NK-92 (cell line): ENCODE results near the gene MMP23B.
"Not testable (repeated sequence)": the region's sequence is repeated elsewhere in the genome, so short reads cannot be mapped to it uniquely, and the experiment has no call there.

Experiments
- DNase-seq: peaks from one replicate; lab custom pipeline; 2025; ENCODE audit not compliant: unreplicated experiment; lab: John Stamatoyannopoulos, UW

The MMP23B gene

GRCh38 chr1:1630191-1630964, 1.6 kb upstream of the MMP23B start:
- DNase-seq: peak; percentile 70

DNA sequence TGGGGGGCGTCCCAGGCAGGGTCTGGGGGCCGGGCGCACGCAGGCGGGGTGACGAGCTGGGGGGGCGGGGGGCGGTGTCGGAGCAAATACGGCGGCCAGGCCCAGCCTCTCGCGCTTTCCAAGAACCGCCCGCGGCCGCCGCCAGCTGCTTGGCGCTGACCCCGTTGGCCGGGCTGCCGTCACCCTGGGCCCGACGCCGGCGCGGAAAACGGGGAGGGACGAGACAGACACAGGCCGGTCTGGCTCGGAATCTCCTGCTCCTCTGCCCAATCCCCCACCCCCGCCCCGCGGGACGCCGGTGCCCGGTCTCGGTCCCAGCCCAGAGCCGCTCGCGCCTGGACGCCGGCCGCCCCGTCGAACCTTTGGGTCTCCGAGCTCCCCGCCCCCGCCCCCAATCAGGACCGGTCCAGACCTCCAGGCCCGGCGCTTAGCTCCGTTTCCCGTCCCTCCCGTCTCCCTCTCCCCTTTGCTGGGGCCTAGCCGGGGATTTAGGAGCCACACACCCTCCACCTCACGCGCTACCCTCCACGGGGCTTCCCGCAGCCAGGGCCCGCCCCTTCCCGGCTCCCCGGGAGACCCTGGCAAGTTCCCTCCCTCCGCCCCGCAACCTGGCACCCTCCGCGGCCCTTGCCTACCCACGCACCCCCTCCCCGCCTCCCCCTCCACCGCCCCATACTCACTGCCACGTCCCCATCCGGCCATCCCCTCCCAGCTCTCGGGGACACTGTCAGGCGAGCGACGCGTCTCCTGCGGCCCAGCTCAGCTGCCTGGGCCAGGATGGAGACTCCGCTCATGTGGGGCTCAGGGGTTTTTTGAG, 800 bp upstream of the MMP23B start:
- no peak for DNase-seq

- DNase-seq: not testable (repeated sequence)
These were observed 1.4 kb downstream of the MMP23B start for GRCh38 chr1:1633409-1633808.

GRCh38 chr1:1634613-1635012, 2.6 kb downstream of the MMP23B start:
- DNase-seq: not testable (repeated sequence)

DNA sequence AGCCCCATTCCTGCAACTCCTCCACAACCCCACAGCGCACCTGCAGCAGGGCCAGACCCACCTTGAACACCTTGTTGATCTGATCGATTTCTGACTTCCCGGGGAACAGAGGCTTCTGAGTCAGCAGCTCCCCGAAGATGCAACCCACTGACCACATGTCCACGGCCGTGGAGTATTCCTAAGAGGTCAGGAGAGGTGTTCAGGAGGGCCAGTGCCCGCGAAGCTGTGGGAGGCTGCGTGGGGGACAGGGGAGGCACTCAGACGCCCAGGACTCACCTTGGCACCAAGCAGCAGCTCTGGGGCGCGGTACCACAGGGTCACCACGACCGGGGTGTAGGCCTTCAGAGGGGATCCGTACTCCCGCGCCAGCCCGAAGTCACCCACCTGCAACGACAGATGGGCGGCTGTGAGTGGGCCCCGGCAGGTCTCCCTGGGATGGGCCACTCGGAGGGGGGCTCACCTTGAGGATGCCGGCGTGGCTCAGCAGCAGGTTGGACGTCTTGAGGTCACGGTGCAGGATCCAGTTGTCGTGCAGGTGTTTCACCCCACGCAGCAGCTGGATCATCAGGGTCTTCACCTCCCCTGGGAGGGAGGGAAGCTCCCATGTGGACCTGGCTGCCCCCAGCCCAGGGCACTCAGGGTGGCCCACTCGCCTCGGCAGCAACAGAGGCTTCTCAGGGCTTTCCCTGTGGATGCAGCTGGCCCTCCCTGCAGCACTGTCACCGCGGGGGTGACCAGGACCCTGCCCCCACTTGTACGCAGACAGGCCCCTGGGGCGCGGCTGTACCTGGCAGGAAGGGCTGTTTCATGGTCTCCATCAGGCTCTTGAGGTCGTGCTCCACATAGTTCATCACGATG, 4.9 kb downstream of the MMP23B start:
- not testable (repeated sequence) for DNase-seq

DNA sequence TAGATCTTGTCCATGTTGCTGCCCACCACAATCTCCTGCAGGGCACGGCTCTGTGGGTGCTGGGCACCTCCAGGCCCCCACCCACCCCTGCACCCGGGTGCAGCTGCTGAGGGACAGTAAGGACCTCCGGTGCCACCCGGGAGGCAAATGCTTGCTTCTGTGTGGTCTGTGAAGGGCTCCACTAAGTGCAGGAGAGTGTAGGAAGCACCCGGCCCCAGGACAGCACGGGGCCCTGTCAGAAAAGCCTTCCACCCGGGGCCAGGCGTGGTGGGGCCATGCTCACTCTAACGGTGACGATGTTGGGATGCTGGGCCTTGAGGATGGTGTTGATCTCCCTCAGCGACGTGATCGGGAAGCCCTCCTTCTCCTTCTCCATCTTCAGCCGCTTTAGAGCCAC, 5.5 kb downstream of the MMP23B start:
- not testable (repeated sequence) for DNase-seq

- not testable (repeated sequence) for DNase-seq
These were observed 6.6 kb downstream of the MMP23B start for GRCh38 chr1:1638528-1638927.

DNA sequence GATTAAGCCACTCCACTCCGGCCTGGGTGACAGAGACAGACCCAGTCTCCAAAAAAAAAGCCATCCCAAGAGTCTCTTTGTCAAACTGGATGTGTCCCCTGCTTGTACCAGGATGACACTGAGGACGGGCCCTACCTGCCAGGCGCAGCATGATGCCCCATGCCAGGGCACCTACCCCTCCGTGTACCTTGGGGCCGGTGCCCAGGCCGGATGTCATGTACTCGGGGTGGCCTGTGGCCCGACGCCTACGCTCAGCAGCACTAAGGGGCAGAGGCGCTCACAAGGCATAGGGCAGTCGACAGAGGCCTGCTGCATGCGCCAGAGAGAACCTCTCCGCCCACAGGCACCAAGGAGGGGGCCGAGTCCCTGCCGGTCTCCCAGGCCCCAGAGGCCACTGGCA, 7.4 kb downstream of the MMP23B start:
- DNase-seq: not testable (repeated sequence)

GRCh38 chr1:1640081-1640480, 8.1 kb downstream of the MMP23B start:
- DNase-seq: not testable (repeated sequence)

DNA sequence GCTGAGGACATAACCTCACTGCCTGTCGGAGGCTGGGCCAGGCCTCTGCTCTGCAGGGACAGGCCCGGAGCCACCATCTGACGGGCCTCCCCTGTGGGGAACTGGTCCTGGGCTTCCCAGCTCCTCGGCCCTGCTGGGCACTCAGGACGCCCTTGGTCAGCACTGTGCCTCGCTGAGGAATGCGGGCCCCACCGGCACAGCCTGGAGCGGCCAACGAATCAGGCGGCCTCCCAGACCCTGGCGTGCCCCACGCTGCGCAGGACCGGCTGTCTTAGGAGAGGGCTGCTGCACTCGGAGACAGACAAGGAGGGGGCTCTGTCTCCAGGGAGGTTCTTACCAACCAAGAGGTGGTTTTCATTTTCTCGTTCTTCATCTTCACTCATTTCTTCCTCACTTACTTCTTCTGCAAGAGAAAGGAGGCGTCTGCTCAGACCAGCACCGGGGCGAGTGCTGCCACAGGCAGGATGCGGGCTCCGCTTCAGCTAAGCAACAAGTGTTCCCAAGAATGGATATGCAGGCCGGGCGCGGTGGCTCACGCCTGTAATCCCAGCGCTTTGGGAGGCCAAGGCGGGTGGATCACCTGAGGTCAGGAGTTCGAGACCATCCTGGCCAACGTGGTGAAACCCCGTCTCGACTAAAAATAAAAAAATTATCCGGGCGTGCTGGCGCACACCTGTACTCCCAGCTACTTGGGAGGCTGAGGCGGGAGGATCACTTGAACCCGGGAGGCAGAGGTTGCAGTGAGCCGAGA, 8.9 kb downstream of the MMP23B start:
- not testable (repeated sequence) for DNase-seq

DNA sequence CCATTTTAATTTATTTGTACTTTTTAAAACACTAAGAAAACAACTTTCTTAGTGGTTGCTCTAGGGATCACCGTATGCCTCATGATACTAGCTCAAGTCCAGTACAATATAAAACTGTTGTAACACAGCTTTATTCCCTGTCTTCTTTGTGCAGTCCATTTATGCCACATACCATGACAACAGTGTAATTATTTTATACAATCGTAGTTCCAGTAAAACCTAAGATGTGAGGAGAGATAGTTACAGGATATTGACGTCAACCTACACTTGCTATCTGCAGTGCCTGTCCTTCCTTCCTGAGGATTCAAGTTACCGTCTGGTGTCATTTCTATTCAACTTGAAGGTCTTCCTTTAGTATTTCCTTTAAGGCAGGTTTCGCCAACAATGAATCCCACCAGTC, 14.4 kb downstream of the MMP23B start:
- DNase-seq: not testable (repeated sequence)

GRCh38 chr1:1647567-1648241, 15.7 kb downstream of the MMP23B start:
- not testable (repeated sequence) for DNase-seq

- not testable (repeated sequence) for DNase-seq
These were observed 16.3 kb downstream of the MMP23B start for GRCh38 chr1:1648265-1648664.

GRCh38 chr1:1658583-1659549, 26.9 kb downstream of the MMP23B start, which contains the start of gene CDK11B:
Gene CDK11B, minus strand, starts transcription at chr1:1659004. Its CDS starts 1,519 bp downstream, at chr1:1657485.
- peak; percentile 75 for DNase-seq

- DNase-seq: not testable (repeated sequence)
These were observed 30.4 kb downstream of the MMP23B start for GRCh38 chr1:1662392-1662791.

DNA sequence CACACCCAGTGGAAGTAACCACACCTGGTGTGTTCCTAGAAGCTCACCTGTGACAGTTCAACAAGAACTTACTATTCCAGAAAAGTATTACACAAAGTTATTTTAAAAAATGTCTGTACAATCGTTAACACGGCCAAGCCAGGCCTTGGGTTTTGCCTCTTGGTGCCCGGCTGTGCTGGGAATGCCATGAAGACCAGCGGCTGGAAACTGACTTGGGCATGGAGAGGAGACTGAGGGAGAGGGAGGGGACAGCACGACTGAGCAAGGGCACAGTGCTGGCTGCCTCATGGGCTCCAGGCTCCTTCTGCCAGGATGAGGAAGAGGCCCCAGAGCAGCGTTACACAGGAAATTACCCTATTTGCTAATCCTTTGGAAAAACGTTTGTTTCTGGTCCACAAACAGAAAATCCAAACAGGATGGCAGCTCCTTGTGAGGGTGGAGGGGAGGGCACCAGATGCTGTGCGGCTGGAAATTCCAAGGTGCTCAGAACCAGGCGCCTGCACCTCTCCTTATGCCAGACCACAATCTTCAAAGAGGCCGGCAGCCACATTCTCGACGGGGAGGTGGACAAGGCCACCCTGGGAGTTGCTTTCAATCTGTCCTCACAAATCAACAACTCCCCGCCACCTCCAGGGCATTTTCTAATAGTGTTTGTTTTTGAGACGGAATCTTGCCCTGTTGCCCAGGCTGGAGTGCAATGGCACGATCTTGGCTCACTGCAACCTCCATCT, 31.0 kb downstream of the MMP23B start:
- DNase-seq: not testable (repeated sequence)

- DNase-seq: not testable (repeated sequence)
These were observed 32.3 kb downstream of the MMP23B start for GRCh38 chr1:1664318-1664717.
